ENCODE results near the gene CACNB4.
A peak's percentile ranks its signal among the peaks of the same experiment; 100 is the strongest.

CACNB4 gene

GRCh38 chr2:151827564-151828142 is 271.2 kb downstream of the CACNB4 start:
- TF ChIP-seq, protein P1, sequence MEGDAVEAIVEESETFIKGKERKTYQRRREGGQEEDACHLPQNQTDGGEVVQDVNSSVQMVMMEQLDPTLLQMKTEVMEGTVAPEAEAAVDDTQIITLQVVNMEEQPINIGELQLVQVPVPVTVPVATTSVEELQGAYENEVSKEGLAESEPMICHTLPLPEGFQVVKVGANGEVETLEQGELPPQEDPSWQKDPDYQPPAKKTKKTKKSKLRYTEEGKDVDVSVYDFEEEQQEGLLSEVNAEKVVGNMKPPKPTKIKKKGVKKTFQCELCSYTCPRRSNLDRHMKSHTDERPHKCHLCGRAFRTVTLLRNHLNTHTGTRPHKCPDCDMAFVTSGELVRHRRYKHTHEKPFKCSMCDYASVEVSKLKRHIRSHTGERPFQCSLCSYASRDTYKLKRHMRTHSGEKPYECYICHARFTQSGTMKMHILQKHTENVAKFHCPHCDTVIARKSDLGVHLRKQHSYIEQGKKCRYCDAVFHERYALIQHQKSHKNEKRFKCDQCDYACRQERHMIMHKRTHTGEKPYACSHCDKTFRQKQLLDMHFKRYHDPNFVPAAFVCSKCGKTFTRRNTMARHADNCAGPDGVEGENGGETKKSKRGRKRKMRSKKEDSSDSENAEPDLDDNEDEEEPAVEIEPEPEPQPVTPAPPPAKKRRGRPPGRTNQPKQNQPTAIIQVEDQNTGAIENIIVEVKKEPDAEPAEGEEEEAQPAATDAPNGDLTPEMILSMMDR (IDR thresholded peaks at IDR 0.05) = no peak
- H3K27me3 ChIP-seq = no peaks in the 10 kb centered on the region
- peak overlapping the region; percentile 85 to 89 for H3K27ac ChIP-seq

DNA sequence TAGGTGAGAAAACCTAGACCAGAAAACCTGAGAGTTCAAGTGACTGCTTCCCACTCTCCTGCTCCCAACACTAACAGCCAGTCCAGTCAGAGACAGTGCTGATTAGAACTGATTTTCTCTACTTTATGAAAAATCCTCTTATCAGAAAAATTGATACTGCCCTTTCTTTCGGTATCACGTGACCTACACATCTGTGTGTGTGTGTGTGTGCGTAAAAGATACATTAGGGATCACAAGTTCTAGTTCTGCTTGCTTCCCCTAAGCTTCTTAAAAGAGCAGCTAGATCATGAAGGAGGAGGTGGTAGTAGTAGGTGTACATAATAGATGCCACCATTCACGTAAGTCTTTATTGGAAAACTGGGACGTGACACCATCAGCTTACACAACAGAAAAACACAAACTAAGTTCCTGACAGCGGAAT is 272.1 kb downstream of the CACNB4 start:
- Histone ChIP-seq H3K36me3 (no peaks in the 10 kb centered on the region), H3K4me3 (peak overlapping the region; percentile 90 to 99), H3K27me3 (no peaks in the 10 kb centered on the region), H3K27ac (peak overlapping the region; percentile 85 to 89), H3K4me1 (peaks cover 0 to 46% (median 14%) of the 10 kb centered on the region in 4 donors), H3K9me3 (no peaks in the 10 kb centered on the region)
- TF ChIP-seq, protein P1 (IDR thresholded peaks at IDR 0.05) = no peak
- DNase-seq = no peak
- intact Hi-C loops (cut with DNase I; ENCODE audit: low total_unique reads) = no loop called here

More at GRCh38 chr2:151827564-151828142, 271.2 kb downstream of the CACNB4 start:
- H3K36me3 ChIP-seq = no peaks in the 10 kb centered on the region
- no peaks in the 10 kb centered on the region for H3K9me3 ChIP-seq
- peak overlapping the region; percentile 90 to 99 for H3K4me3 ChIP-seq
- intact Hi-C loops (cut with DNase I; ENCODE audit: low total_unique reads) = no loop called here
- peaks cover 0 to 44% (median 14%) of the 10 kb centered on the region in 4 donors for H3K4me1 ChIP-seq
- peak in 1 of 2 donors; percentile 65 for DNase-seq

- H3K4me3 ChIP-seq = no peak overlapping the region
- intact Hi-C loops (cut with DNase I; ENCODE audit: low total_unique reads) = no loop called here
- H3K27me3 ChIP-seq = no peaks in the 10 kb centered on the region
- DNase-seq = no peak
- no peaks in the 10 kb centered on the region for H3K36me3 ChIP-seq
- H3K9me3 ChIP-seq = no peaks in the 10 kb centered on the region
- TF ChIP-seq, protein P1 (IDR thresholded peaks at IDR 0.05) = no peak
- peak overlapping the region; percentile 21 to 89 for H3K27ac ChIP-seq
- H3K4me1 ChIP-seq = peaks cover 0 to 46% (median 14%) of the 10 kb centered on the region in 4 donors
These were observed 274.0 kb downstream of the CACNB4 start for GRCh38 chr2:151824886-151825285.

DNA sequence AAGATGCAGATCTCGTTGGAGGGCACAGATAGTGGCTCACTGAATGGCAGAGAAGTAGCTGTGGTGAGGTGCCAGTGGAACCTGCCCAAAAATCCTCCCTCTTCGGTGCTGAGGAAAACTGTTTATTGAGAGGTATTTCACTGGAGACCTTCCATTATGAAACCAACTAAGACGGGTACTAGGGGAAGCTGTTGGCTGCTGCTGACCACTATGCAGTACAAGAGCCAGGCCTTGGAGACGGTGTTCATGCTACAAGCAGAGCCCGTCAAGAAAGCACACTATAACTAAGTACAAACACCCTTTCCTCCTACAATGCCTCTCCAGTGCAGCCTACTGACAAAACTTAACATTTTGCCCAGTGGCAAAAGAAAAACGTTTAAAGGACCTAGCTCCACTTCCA is 275.2 kb downstream of the CACNB4 start:
- TF ChIP-seq, protein P1 (IDR thresholded peaks at IDR 0.05) = no peak
- H3K27ac ChIP-seq = peak overlapping the region; percentile 13 to 89
- H3K27me3 ChIP-seq = no peaks in the 10 kb centered on the region
- H3K4me3 ChIP-seq = no peak overlapping the region
- no peak for DNase-seq
- intact Hi-C loops (cut with DNase I; ENCODE audit: low total_unique reads) = no loop called here
- no peaks in the 10 kb centered on the region for H3K9me3 ChIP-seq
- no peaks in the 10 kb centered on the region for H3K36me3 ChIP-seq
- H3K4me1 ChIP-seq = peaks cover 0 to 50% (median 14%) of the 10 kb centered on the region in 4 donors

DNA sequence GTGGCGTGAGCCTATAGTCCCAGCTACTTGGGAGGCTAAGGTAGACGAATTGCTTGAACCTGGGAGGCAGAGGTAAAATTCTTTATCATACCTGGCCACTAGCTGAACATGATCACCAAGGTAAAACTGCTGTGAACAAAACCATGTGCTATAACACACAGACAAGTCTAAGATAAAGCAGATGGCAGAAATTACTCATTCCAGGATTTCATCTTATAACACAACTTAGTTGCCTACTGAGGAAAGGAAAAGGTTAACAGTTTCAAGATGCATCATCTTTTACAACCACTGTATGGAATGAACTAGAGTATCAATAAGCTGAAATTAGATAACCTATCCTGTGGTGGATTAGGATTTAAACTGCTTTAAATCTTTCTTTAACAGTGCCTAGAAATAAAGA is 278.9 kb downstream of the CACNB4 start:
- Histone ChIP-seq H3K27me3 (no peaks in the 10 kb centered on the region), H3K4me3 (no peak overlapping the region), H3K36me3 (no peaks in the 10 kb centered on the region), H3K4me1 (peaks cover 0 to 34% (median 6%) of the 10 kb centered on the region in 4 donors), H3K9me3 (no peaks in the 10 kb centered on the region), H3K27ac (no peak overlapping the region)
- TF ChIP-seq, protein P1 (IDR thresholded peaks at IDR 0.05) = no peak
- intact Hi-C loops (cut with DNase I; ENCODE audit: low total_unique reads) = no loop called here
- no peak for DNase-seq

All from tibial artery (tissue), 4 donors.